H1 (cell line): Measurements from ENCODE around the gene PCDHA7.

Experiments used
- CEBPB ChIP-seq: IDR thresholded peaks from 2 replicates; pipeline ENCODE4 v1.6.1; 2012; ENCODE audit warnings: low read depth, low read length
- CTCF ChIP-seq, 3 experiments: IDR thresholded peaks; 1 replicate in 2 of 3; 2 replicates in 1 of 3; pipeline versions ENCODE4 v1.5.1 to v1.6.1; 2011; ENCODE audit warnings: low read length in 3 of 3, mild to moderate bottlenecking in 3 of 3, inconsistent platforms in 2 of 3, low read depth in 1 of 3, moderate library complexity in 1 of 3; ENCODE audit not compliant: insufficient read depth in 1 of 3; ENCODE audit errors: control extremely low read depth in 1 of 3
- MAX ChIP-seq: IDR thresholded peaks from 2 replicates; pipeline ENCODE4 v1.6.1; 2012; ENCODE audit warnings: inconsistent platforms
- TEAD4 ChIP-seq: IDR thresholded peaks from 2 replicates; pipeline ENCODE4 v1.6.1; 2012; ENCODE audit warnings: low read depth, low read length, inconsistent platforms, mixed read lengths

- TF ChIP-seq CEBPB = no peak
- TF ChIP-seq CTCF (IDR thresholded peaks at IDR 0.05; ENCODE audit: control extremely low read depth in 1 of 3, insufficient read depth in 1 of 3, low read depth in 1 of 3, low read length in 3 of 3) = no peak
- no peak for TF ChIP-seq TEAD4
- no peak for TF ChIP-seq MAX
These were observed 23.8 kb downstream of the PCDHA7 start for GRCh38 chr5:140857987-140858240.
